ENCODE measurements around the gene CHAC2.
"Not testable (repeated sequence)": the region's sequence is repeated elsewhere in the genome, so short reads cannot be mapped to it uniquely, and the experiment has no call there.

Gene CHAC2

GRCh38 chr2:53793261-53793660 is 25.7 kb downstream of the CHAC2 start:
- no peaks in the 10 kb centered on the region for H3K4me1 Mint-ChIP-seq
- no peak overlapping the region for H3K4me3 Mint-ChIP-seq
- no peaks in the 10 kb centered on the region for H3K9me3 Mint-ChIP-seq
- ATAC-seq (no peak), DNase-seq (ENCODE audit: low spot score in 2 of 2) (no peak)
- H3K27ac Mint-ChIP-seq, result no peak overlapping the region
- H3K36me3 Mint-ChIP-seq, result peaks cover 62% of the 10 kb centered on the region

GRCh38 chr2:53793821-53794220 is 26.2 kb downstream of the CHAC2 start:
- ATAC-seq (no peak), DNase-seq (ENCODE audit: low spot score in 2 of 2) (no peak)

GRCh38 chr2:53801547-53801946 is 33.9 kb downstream of the CHAC2 start:
- H3K9me3 Mint-ChIP-seq, result no peaks in the 10 kb centered on the region
- DNase-seq (ENCODE audit: low spot score in 2 of 2) (no peak), ATAC-seq (no peak)
- H3K4me1 Mint-ChIP-seq, result no peaks in the 10 kb centered on the region
- no peak overlapping the region for H3K27ac Mint-ChIP-seq
- H3K36me3 Mint-ChIP-seq, result peaks cover 100% of the 10 kb centered on the region
- no peak overlapping the region for H3K4me3 Mint-ChIP-seq

More at GRCh38 chr2:53793821-53794220, 26.2 kb downstream of the CHAC2 start:
- Mint-ChIP-seq H3K4me1 (no peaks in the 10 kb centered on the region), H3K4me3 (no peak overlapping the region), H3K27ac (no peak overlapping the region), H3K36me3 (peaks cover 62% of the 10 kb centered on the region), H3K9me3 (no peaks in the 10 kb centered on the region)

- no peaks in the 10 kb centered on the region for H3K4me1 Mint-ChIP-seq
- H3K36me3 Mint-ChIP-seq, result peaks cover 100% of the 10 kb centered on the region
- peak overlapping the region; percentile 59 for H3K27ac Mint-ChIP-seq
Observed at GRCh38 chr2:53802617-53803151, 35.1 kb downstream of the CHAC2 start.

GRCh38 chr2:53811601-53812000 is 44.0 kb downstream of the CHAC2 start:
- H3K4me3 Mint-ChIP-seq, result no peak overlapping the region
- peaks cover 100% of the 10 kb centered on the region for H3K36me3 Mint-ChIP-seq
- no peaks in the 10 kb centered on the region for H3K9me3 Mint-ChIP-seq
- no peak overlapping the region for H3K27ac Mint-ChIP-seq
- H3K4me1 Mint-ChIP-seq, result no peaks in the 10 kb centered on the region
- DNase-seq (ENCODE audit: low spot score in 2 of 2), result no peak
- ATAC-seq, result no peak

More at GRCh38 chr2:53802617-53803151, 35.1 kb downstream of the CHAC2 start:
- no peak for ATAC-seq
- Mint-ChIP-seq H3K4me3 (no peak overlapping the region), H3K9me3 (no peaks in the 10 kb centered on the region)
- DNase-seq (ENCODE audit: low spot score in 2 of 2), result no peak

GRCh38 chr2:53813151-53813550 is 45.5 kb downstream of the CHAC2 start:
- Mint-ChIP-seq H3K27ac (no peak overlapping the region), H3K4me3 (no peak overlapping the region), H3K4me1 (no peaks in the 10 kb centered on the region), H3K36me3 (peaks cover 99% of the 10 kb centered on the region), H3K9me3 (no peaks in the 10 kb centered on the region)
- no peak for DNase-seq (ENCODE audit: low spot score in 2 of 2)
- ATAC-seq, result no peak

GRCh38 chr2:53818854-53819435 is 51.3 kb downstream of the CHAC2 start:
- Mint-ChIP-seq H3K36me3 (peaks cover 58% of the 10 kb centered on the region), H3K4me3 (no peak overlapping the region), H3K4me1 (no peaks in the 10 kb centered on the region), H3K27ac (peak overlapping the region; percentile 70), H3K9me3 (no peaks in the 10 kb centered on the region)
- ATAC-seq, result no peak
- no peak for DNase-seq (ENCODE audit: low spot score in 2 of 2)

- Mint-ChIP-seq H3K4me3 (no peak overlapping the region), H3K4me1 (no peaks in the 10 kb centered on the region), H3K27ac (peak overlapping the region; percentile 70), H3K36me3 (peaks cover 51% of the 10 kb centered on the region), H3K9me3 (no peaks in the 10 kb centered on the region)
- ATAC-seq (no peak), DNase-seq (ENCODE audit: low spot score in 2 of 2) (no peak)
Observed at GRCh38 chr2:53819634-53820033, 52.0 kb downstream of the CHAC2 start.

GRCh38 chr2:53820048-53820447 is 52.4 kb downstream of the CHAC2 start:
- H3K4me1 Mint-ChIP-seq, result no peaks in the 10 kb centered on the region
- ATAC-seq (no peak), DNase-seq (ENCODE audit: low spot score in 2 of 2) (no peak)
- H3K4me3 Mint-ChIP-seq, result no peak overlapping the region
- no peaks in the 10 kb centered on the region for H3K9me3 Mint-ChIP-seq
- H3K36me3 Mint-ChIP-seq, result peaks cover 47% of the 10 kb centered on the region
- peak overlapping the region; percentile 64 for H3K27ac Mint-ChIP-seq

- Mint-ChIP-seq H3K9me3 (no peaks in the 10 kb centered on the region), H3K36me3 (peaks cover 40% of the 10 kb centered on the region), H3K4me1 (no peaks in the 10 kb centered on the region), H3K27ac (no peak overlapping the region), H3K4me3 (no peak overlapping the region)
- ATAC-seq, result no peak
- DNase-seq (ENCODE audit: low spot score in 2 of 2), result no peak
Observed at GRCh38 chr2:53820711-53821110, 53.1 kb downstream of the CHAC2 start.

- DNase-seq (ENCODE audit: low spot score in 2 of 2) (no peak), ATAC-seq (no peak)
- Mint-ChIP-seq H3K36me3 (peaks cover 29% of the 10 kb centered on the region), H3K27ac (no peak overlapping the region), H3K4me1 (no peaks in the 10 kb centered on the region), H3K4me3 (no peak overlapping the region), H3K9me3 (no peaks in the 10 kb centered on the region)
Observed at GRCh38 chr2:53821810-53822209, 54.2 kb downstream of the CHAC2 start.

GRCh38 chr2:53823639-53824038 is 56.0 kb downstream of the CHAC2 start:
- H3K4me1 Mint-ChIP-seq; H3K4me3 Mint-ChIP-seq; ATAC-seq; H3K9me3 Mint-ChIP-seq; H3K27ac Mint-ChIP-seq; DNase-seq (ENCODE audit: low spot score in 2 of 2): not testable (repeated sequence)
- peaks cover 13% of the 10 kb centered on the region for H3K36me3 Mint-ChIP-seq
